HG02763 (cell line): Measurements from ENCODE around the gene CCNJL.

Experiments used
- ATAC-seq: cut with Tn5 transposase; IDR thresholded peaks from one replicate; pipeline ENCODE4 v1.9.1; 2021; ENCODE audit warnings: mild to moderate bottlenecking, moderate library complexity; ENCODE audit not compliant: unreplicated experiment

Gene CCNJL

DNA sequence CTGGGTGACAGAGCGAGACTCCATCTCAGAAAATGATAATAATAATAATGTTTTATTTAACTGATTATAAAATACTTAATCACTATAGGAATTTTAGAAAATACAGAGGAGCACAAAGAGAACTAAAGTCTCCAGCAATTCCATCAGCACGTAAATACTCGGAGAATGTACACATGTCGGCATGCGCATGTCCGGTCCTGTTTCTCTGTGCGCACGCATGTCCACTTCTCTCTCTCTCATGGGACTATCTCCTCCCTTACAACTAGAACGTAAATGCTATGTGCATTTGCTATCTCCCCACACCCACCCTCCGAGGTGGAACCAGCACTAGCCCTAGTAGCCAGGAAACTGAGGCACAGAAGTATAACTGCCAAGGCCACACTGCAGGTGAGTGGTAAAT lies 19.0 kb downstream of the CCNJL start:
- no peak for ATAC-seq

GRCh38 chr5:160291467-160291866 lies 20.9 kb downstream of the CCNJL start:
- ATAC-seq = no peak

DNA sequence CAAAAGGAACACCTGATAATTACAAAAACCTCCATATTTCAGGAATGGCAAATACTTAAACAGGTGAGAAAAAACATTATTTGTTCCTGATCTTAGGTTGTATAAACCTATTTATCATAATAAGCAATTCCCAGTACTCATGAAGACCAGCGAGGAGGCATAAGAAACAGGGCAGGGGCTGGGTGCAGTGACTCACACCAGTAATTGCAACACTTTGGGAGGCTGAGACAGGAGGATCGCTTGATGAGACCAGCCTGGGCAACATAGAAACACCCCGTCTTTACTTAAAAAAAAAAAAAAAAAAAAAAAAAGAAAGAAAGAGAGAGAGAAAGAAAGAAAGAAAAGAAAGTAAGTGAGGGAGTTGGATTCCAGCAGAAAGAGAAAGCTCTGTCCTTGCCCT lies 21.6 kb downstream of the CCNJL start:
- ATAC-seq = no peak

DNA sequence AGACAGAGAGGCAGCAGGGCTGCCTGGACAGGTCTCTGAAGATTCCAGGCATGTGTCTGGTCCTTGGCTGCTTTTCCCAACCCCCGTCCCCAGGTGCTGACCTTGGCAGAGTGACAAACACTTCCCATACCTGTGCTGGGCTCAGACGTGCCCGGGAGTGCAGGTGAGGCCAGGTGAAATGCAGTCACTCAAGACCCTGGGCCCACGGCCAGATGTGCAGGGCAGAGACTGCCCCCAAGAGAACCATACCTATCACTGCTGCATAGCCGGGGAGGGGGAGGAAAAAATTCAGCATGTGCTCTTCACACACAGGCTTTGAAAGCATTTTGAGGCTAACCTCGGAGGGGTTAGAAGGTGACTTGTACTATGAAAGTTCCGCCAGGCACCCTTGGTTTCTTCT lies 22.6 kb downstream of the CCNJL start:
- no peak for ATAC-seq

DNA sequence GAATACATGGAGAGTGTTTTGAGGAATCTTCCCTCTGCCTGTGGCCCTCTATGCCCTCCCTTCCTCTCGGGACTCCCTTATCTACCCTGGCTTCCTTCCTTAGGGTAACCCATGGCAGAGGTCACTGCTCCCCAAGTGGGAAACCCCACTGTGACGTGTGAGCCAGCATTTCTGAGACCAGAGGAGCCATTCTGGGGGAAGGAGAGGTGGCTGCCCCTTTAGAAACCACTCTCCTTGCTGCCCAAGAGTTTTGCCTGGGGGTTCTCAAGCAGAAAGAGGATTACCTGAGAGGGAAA lies 23.1 kb downstream of the CCNJL start:
- ATAC-seq = no peak

DNA sequence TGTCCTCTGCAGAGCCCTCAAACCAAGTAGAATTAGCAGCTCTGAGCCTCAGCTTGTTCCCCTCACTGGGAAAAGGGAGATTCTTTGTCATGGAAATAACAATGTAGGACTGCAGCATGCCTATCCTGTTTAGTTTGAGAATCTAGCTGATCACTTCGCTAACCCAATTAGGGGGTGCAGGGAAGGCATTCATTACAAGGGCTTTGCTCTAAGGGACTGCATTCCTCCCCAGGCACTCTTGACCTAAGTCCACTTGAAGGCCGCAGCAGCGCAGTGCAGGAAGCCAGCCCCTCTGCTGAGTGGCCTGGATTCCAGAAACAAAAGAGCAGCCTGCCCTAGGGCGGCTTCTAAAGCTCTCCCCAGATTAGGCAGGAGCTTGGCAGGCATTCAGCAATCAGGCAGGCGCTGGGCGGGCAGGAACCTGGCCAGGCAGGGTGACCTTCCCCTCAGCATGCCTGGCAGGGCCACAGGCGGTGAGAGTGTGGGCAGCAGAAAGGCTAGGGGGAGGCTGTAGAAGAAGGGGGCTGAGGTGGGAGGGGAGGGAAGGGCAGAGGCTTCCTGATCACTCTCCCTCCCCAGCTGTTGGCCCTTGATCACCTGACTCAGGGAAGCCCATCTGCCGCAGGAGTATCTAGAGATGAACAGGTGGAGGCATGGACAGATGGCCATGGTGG lies 24.8 kb downstream of the CCNJL start:
- no peak for ATAC-seq

DNA sequence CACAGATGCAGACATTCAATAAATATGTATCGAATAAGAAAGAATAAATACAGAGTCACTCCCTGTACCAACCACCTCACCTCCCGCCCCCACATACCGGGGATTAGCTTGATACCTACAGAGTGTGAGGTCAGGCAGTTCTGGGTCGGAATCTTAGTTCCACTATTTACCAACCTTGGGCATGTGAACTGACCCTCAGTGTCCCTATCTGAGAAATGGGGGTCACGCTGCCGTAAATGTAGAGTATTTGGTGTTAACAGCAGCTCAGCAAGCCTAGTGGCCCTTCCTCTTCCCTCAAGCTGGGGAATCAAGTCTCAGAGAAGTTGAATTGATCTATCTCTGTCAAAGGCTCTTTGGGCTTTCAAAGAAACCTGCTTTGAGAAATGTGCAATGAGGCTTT lies 25.4 kb downstream of the CCNJL start:
- ATAC-seq = no peak

GRCh38 chr5:160285316-160285715 lies 27.0 kb downstream of the CCNJL start:
- no peak for ATAC-seq

GRCh38 chr5:160284291-160284873 lies 28.0 kb downstream of the CCNJL start:
- ATAC-seq = no peak

GRCh38 chr5:160281275-160281674 lies 31.1 kb downstream of the CCNJL start:
- no peak for ATAC-seq

- ATAC-seq = no peak
These were observed 31.8 kb downstream of the CCNJL start for GRCh38 chr5:160280384-160281095.

DNA sequence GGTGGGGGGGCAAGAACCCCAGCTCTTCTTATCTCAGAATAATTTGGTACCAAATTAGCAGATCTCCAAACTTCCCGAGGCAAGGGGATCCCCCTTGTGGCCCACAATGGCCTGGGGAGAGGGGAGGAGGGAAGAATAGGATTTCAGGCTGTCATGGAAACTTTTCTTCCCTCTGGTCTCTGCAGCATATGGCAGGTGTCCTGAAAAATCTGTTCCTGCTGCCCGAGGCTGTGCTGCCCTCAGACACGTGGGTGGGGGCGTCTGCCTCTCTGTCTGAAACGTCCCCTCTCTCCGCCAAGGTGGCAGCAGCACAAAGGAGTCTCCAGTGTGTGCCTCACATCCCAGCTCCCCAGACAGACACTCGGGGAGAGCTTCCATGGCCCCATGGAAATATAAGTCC lies 34.0 kb downstream of the CCNJL start:
- ATAC-seq = no peak

- no peak for ATAC-seq
These were observed 37.9 kb downstream of the CCNJL start for GRCh38 chr5:160274483-160274931.

DNA sequence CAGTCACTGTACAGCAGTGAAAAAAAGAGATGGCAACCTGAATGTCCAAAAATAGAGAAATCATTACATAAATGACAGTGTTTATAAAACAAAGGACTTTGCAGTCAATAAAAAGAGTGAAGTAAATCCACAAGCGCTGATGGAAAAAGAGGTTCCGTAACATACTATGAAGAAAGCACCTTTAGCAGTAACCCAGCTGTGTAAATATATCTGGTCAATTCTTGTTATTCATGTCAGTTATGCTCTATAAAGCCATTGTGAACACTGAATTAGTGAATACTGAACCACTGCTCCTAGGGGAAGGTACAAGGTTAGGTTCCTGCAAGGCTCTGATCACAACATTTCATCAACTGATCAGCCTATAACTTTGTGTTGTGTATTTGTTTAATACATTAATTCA lies 39.5 kb downstream of the CCNJL start:
- no peak for ATAC-seq

- no peak for ATAC-seq
These were observed 40.1 kb downstream of the CCNJL start for GRCh38 chr5:160272264-160272663.

DNA sequence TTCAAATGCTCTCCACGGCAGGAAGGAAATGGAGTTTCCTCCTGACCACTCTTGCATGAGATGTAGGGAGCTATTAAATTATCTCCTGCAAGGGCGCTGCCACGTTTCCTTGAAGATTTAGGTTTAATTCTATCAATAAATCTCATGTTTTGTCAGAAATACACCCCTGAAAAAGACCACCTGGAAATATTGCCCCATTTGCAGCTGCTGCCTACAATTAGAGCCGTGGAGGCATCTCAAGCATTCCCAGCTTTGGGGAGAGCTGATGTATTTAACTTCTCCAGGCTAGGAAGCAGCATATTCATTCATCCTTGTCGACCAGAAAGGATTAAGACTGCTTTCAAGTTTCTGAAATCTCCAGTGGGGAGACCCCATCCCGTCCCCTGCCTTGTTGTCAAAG lies 40.5 kb downstream of the CCNJL start:
- ATAC-seq = no peak

- ATAC-seq = no peak
These were observed 41.0 kb downstream of the CCNJL start for GRCh38 chr5:160271396-160271795.

DNA sequence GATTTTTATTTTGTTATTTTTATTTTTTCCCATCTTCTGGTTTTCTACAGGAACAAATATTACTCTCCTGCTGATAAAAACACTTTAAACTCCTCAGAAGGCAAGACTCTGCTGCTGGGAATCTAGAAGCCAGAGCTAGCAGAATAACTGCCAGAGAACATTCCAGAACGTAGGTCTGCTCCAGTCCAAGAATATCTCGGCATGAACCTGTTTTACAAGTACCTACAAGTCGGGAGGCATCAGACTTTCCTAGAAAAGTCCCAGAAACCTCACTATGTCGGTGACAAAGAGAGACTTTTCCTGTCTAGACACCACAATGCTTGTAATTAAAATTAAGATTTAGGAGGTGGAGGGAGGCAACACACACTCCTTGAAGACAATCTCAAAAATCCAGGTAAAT lies 41.7 kb downstream of the CCNJL start:
- ATAC-seq = no peak

DNA sequence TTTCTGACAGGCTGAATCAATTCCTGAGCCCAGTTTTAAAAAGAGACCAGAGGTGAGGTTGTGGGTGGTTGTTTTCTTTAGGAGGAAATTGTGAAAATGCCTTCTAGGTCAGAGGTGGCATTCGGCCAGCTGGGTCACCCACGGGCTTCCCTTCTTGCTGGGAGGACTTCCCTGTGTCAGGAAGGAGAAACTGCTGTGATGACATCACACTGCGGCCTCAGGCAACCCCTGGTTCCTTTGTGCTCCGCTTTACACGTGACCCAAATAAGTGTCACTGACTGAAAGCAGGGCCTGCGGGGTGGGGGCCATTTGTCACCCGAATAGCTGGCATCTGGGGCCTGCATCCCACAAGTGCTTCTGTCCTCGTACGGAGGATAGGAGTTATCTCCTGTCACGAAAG lies 43.3 kb downstream of the CCNJL start:
- no peak for ATAC-seq

DNA sequence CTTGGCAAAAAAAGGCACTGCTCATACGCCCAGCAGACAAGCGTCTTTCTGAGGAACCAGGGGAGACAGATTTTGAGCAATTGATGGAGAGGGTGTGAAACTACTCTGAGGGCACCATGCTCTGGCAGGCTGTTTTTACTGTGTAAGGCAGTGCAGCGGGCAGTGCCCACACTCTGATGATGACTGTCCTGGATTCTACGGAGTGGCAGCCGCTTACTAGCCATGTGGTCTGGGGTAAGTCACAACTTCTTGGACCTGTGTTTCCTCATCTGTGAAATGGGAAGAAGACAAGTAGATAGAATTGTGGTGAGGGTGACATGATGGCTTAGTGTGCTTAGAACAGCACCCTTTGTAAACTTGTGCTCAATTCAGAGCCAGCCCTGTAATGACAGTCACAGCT lies 44.2 kb downstream of the CCNJL start:
- ATAC-seq = no peak

DNA sequence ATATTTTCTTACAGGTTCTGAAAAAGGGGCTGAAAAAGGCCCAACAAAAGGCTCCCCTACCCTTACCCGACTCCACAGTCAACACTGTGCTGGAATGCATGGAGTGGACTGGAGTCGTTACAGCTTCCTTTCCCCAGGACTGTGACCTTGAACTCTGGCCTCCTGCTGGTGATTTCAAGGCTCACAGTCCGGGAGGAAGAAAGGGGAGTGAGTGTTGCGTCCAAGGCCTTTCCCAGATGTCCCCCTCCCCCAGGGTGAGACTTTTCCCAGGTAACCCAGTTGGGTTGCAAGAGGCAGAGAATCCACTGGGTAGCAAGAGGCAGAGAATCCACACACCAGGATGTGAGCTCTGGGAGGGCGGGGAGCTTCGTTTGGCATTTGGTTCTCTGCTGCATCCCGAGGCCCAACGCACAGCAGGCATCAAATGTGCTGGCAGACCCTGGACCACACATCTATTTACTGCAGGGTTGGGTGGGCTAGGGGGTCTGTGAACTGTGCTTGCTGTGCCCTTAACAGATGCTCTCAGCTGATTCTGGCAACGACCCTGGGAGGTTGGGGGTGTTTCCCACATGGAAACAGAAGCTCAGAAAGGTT lies 45.5 kb downstream of the CCNJL start:
- no peak for ATAC-seq

- no peak for ATAC-seq
These were observed 46.3 kb downstream of the CCNJL start for GRCh38 chr5:160266044-160266443.
